Activated CD4-positive, alpha-beta T cell treated with anti-CD3 and anti-CD28 coated beads, Interleukin-2, amount 50 U/mL, for 24 hours (primary cell): ENCODE measurements around the gene IKZF3.
A peak's percentile ranks its signal among the peaks of the same experiment; 100 is the strongest.
"Not testable (repeated sequence)": the region's sequence is repeated elsewhere in the genome, so short reads cannot be mapped to it uniquely, and the experiment has no call there.

Experiments used
- DNase-seq, 2 donors: peaks; one replicate each; pipeline ENCODE4 v3.0.0-alpha.2; 2020; ENCODE audit warnings: low read depth in 1 of 2, low spot score in 1 of 2

The IKZF3 gene

GRCh38 chr17:39757176-39757662 lies 106.9 kb downstream of the IKZF3 start:
- DNase-seq, result no peak

DNA sequence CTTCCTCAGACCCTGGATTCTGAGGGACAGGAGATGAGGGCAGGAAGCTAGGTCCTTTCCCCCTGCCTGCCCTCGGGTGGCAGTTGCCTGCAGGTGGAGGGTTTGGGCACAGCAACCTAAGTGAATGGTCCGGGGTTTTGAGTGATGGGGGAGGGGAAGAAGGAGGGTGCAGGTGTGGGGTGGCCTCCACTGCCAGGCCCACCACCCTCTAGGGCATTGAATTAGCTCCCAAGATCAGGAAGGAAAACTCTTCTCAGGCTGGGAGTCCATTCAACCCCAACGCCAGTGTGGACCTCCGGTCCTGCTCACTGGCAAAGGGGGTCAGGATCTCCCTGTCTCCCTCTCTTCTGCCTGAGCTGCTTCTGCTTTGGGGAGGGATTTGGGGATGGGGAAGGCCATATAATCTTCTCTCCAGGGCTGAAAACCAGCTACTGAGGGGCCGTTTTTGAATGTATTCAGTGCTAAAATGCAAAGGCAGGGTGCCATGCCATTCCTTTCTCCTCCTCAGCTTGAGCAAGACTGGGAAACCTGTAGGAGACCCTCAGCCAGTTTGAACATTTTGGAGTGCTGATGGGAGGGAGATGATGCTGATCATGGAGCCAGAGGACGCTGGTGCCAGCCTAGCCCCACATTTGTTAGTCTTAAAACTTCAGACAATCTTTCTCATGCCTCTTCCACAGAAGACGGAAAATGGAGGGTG lies 107.6 kb downstream of the IKZF3 start:
- DNase-seq, result no peak

DNA sequence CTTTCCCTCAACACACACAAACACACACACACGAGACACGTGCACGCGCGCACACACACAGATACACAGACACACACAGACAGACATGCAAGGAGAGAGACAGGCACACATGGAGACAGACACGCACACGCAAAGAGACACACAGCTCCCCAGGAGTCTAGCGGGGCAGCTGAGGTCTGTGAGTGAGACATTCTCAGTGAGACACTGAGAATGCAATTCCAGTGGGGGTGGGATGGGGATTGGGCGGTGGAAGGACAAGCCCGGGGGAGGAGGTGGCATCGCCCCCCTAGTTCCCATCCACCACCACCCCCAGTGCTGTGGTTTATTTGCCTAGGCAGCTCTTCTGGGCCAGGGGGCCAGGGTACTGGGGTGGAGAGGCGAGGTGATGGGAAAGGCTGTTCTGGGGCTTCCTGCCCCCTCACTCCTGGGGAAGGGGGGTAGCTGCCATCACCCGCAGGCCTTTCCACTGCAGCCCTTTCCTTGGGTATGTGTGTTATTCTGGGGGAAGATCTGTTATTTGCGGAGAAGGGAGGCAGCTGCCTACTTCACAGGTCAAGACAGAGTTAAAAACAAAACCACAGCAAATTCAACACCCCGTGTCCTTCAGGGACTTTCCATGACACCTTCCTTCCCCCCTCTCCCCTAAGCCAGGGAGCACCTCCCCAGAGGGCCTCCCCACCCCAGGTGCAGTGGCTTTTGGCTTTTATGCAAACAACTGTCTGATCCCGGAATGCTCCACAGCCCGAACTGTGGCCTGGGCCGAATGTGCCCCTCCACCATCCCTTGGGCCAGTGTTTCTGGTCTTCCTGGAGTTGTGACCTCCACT lies 108.3 kb downstream of the IKZF3 start:
- peak; percentile 20 to 55 for DNase-seq

DNA sequence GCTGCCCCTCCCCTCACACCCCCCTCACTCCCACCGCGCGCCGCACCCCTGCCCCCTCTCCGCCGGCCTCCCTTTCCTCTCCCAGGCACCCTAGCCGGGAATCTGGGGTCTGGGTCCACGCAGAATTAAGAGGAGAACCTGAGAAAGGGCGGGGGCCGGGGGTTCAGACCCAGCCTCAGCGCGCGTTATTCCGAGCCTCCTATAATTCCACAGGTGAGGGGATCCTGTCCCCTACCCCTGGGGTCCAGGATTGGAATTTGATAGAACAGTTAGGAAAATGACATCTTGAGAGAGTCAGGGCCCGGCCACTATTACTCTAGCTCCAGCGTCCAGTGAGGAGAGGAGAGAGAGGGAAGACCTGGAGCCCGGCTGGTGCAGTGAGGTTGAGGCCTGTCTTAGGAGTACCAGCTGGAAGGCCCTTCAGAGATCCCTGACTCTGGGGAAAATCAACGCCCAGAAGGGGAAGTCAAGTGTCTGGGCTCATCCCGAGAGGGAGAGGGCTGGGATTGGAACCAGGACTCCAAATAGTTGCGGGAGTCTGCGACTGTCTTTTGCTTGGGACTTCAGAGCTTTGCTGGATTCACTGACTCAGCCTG lies 109.1 kb downstream of the IKZF3 start:
- DNase-seq, result peak in 1 of 2 donors; percentile 14

GRCh38 chr17:39754161-39754957 lies 109.8 kb downstream of the IKZF3 start:
- peak; percentile 87 to 89 for DNase-seq

DNA sequence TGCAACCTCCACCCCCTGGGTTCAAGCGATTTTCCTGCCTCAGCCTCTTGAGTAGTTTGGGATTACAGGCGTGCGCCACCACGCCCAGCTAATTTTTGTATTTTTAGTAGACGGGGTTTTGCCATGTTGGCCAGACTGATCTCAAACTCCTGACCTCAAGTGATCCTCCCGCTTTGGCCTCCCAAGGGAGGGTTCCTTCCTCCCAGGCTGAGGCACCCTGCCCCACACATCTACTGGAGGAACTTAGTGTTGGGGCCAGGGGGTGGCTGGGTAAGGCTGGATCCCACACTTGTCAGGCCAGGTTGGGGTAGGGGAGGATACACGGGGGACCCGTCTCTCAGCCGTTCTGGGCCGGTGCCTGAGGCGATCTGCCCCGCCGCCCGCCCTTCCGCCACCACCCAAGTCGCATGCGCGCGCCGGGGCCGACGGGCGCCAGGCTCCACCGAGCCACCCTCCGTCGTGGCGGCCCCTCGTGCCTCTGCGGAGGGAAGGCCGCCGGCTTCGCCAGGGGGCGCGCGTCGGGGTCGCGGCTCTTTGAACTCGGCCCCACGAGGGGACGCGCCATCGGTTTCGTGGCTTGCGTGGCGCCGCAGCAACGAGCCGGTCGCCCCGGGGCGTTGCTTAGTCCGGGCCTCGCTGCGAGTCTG lies 110.5 kb downstream of the IKZF3 start:
- DNase-seq, result no peak

DNA sequence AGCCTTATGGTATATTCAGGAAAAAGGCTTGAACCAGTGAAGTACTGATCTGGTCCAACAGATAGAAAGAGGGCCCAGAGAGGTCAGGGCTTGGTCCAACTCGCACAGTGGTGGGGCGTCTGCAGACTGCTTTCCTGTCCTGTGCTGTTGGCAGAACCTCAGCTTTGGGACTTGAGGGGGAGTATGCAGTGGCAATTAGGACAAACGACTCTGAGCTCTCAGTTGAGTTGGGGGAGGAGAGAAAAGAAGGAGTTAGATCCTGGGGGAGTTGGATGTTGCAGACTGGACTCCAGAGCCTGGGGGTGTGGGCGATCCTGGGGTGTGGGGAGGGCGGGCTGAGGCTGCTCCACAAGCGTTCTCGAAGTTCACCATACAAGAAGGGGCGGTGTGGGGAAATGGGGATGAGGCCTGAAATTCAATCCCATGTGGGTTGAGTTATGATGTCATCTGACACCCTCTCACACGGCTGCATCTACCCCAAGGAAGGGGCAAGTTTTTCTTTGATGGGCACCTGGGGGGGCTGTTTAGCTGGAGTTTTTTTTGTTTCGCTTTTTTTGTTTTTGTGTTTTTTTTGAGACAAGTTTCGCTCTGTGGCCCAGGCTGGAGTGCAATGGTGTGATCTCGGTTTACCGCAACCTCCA lies 111.8 kb downstream of the IKZF3 start:
- no peak for DNase-seq

- DNase-seq, result no peak
Measured at GRCh38 chr17:39751637-39752036, 112.5 kb downstream of the IKZF3 start.

DNA sequence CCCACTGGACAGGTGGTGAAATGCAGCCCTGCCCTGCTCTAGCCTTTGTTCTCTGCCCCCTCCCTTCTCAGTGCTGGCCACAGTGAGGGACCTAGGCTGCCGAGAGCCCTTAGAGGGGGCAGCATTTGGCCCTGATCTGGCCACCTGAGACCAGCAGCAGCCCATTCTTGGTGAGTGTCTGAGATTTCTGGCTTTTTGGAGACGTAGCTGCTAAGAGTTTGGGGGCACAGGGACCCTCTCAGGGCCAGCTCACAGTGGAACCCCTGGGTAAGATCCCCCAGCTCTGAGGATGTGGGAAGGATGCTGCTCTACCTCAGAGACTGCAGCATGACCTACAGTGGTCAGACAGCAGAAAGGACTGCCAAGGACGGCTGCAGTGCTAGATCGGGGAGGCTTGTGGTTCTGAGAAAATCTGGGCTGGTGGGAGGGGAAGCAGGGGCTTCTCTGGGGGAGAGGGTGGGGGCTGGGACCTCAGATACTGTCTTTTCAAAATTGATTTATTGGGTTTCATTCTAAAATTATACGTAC lies 113.0 kb downstream of the IKZF3 start:
- no peak for DNase-seq

- DNase-seq, result no peak
Measured at GRCh38 chr17:39750131-39751015, 113.7 kb downstream of the IKZF3 start.

GRCh38 chr17:39748444-39749034 lies 115.6 kb downstream of the IKZF3 start:
- not testable (repeated sequence) for DNase-seq

GRCh38 chr17:39747745-39748144 lies 116.4 kb downstream of the IKZF3 start:
- DNase-seq, result no peak

DNA sequence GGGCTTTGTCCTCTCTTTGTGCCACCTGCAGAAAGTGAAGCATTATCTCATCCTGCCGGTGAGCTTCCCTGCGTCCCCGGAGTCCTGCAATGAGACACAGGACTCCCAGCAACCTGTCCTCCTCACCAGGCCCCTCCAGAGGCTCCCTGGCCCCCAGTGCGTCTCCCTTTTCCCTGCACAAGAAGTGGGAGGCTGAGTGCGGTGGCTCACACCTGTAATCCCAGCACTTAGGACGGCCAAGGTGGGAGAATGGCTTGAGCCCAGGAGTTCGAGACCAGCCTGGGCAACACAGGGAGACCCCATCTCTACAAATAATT lies 118.0 kb downstream of the IKZF3 start:
- DNase-seq, result no peak

DNA sequence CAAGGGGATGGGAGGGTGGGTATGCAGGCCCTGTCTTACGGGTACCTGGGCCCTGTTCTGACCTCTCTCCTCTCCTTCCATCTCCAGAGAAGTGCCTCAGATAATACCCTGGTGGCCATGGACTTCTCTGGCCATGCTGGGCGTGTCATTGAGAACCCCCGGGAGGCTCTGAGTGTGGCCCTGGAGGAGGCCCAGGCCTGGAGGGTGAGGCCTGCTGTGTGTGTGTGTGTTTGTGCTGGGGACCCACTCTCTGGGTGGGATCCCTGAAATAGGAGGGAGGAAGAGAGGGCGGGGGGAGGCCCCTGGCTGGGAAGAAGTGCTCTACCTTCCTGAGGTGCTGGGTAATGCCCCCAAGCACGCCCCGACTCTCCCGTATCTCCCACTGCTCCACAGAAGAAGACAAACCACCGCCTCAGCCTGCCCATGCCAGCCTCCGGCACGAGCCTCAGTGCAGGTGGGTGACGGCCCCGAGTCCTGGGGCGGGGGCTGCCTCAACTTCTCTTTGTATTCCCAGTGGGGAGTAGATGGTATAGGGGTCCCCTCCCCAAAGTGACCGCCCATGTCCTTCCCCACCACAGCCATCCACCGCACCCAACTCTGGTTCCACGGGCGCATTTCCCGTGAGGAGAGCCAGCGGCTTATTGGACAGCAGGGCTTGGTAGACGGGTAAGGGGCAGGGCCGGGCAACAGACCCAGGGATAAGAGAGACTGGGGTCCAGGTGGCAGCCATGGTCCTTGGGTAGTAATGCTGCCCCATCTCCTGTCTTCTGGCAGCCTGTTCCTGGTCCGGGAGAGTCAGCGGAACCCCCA lies 118.6 kb downstream of the IKZF3 start:
- DNase-seq, result no peak

- no peak for DNase-seq
Measured at GRCh38 chr17:39744836-39745215, 119.3 kb downstream of the IKZF3 start.

DNA sequence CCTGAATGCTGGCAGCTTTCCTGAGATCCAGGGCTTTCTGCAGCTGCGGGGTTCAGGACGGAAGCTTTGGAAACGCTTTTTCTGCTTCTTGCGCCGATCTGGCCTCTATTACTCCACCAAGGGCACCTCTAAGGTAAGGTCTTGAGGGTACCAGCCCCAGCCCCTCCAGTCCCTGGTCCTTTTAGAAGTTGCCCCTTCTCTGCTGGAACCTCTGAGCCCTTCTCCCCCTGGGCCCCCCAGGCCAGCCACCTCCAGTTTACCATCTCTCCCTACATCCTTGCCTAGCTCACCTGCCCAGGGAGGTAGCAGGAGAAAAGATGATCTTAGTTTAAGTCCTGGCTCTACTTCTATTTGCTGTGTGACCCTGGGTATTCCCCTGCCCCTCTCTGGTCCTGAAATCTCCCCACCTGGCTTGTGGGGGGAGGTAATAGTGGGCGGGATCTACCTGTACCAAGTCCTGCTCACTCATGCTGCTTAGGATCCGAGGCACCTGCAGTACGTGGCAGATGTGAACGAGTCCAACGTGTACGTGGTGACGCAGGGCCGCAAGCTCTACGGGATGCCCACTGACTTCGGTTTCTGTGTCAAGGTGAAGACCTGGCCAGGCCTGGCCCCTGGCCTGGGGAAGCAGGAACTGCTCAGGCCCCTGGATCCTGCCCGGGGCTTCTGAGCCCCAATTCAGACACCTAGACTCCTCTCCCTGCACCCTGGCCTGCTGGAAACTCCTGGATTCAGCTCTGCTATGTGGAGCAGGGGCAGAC lies 119.9 kb downstream of the IKZF3 start:
- DNase-seq, result no peak

DNA sequence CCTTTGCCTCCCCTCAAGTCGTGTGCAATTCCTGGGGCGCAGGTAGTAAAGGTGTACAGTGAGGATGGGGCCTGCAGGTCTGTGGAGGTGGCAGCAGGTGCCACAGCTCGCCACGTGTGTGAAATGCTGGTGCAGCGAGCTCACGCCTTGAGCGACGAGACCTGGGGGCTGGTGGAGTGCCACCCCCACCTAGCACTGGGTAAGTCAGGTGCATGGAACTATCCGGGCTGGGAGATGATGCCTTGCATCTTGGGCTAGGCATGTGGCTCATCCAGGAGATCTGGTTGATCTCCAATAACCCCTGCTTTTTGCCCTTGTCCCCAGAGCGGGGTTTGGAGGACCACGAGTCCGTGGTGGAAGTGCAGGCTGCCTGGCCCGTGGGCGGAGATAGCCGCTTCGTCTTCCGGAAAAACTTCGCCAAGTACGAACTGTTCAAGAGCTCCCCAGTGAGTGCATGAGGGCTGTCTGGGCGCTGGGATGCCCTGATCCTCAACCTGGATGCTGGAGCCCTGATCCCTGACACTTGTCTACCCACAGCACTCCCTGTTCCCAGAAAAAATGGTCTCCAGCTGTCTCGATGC lies 121.2 kb downstream of the IKZF3 start:
- no peak for DNase-seq
